Lung (tissue), 12 donors: ENCODE measurements around the gene ECM2. TPM values are rescaled to one million over a fixed set of nuclear protein-coding genes. Genes with fewer than 3 reads are reported as not detected.
A peak's percentile ranks its signal among the peaks of the same experiment; 100 is the strongest.

Source experiments
- ATAC-seq: fragments of 200-7000 bp; cut with Tn5 transposase; one replicate; pipeline ENCODE4 v1.9.1; 2020; ENCODE audit warnings: moderate number of reproducible peaks; ENCODE audit not compliant: insufficient read depth, low FRiP score
- DNase-seq, 3 donors: peaks; one replicate each; pipeline ENCODE4 v3.0.0-alpha.2; 2013 to 2017
- H3K27ac ChIP-seq, 2 donors: one replicate each; pipeline ENCODE4 v1.5.1; 2013; ENCODE audit warnings: mild to moderate bottlenecking in 2 of 2, moderate library complexity in 2 of 2, control low read depth in 1 of 2, inconsistent platforms in 1 of 2, low read depth in 1 of 2, low read length in 1 of 2
- H3K27me3 ChIP-seq, 3 donors: one replicate each; pipeline ENCODE4 v1.5.1; 2013; ENCODE audit warnings: low read length in 2 of 3; ENCODE audit not compliant: control insufficient read depth in 3 of 3, insufficient read depth in 3 of 3
- H3K36me3 ChIP-seq, 4 donors: one replicate each; pipeline ENCODE4 v1.5.1; 2013; ENCODE audit warnings: low read length in 4 of 4, mild to moderate bottlenecking in 1 of 4, moderate library complexity in 1 of 4; ENCODE audit not compliant: control insufficient read depth in 4 of 4, insufficient read depth in 4 of 4
- H3K4me1 ChIP-seq, 5 donors: one replicate each; pipeline ENCODE4 v1.5.1; 2013; ENCODE audit warnings: low read length in 5 of 5, mild to moderate bottlenecking in 2 of 5, moderate library complexity in 1 of 5; ENCODE audit not compliant: control insufficient read depth in 5 of 5, insufficient read depth in 5 of 5
- H3K4me3 ChIP-seq: one replicate; pipeline ENCODE4 v1.5.1; 2013; ENCODE audit warnings: mild to moderate bottlenecking, control low read depth, moderate library complexity
- H3K9ac ChIP-seq, 2 donors: one replicate each; pipeline ENCODE4 v1.5.1; 2013; ENCODE audit warnings: low read length in 2 of 2, control low read depth in 1 of 2; ENCODE audit not compliant: insufficient read depth in 1 of 2
- H3K9me3 ChIP-seq, 4 donors: one replicate each; pipeline ENCODE4 v1.5.1; 2013; ENCODE audit warnings: low read length in 3 of 4, mild to moderate bottlenecking in 1 of 4, moderate library complexity in 1 of 4; ENCODE audit not compliant: control insufficient read depth in 4 of 4, insufficient read depth in 3 of 4
- CTCF ChIP-seq: IDR thresholded peaks from 2 replicates; pipeline ENCODE4 v1.5.1; 2012; ENCODE audit warnings: mild to moderate bottlenecking; ENCODE audit errors: control extremely low read depth, extremely low read depth
- WGBS, 2 donors: extraction: QIAGEN DNeasy Blood & Tissue Kit; methylation state at CpG; one replicate each; pipeline ENCODE4 v1.1.7; 2013; 5-methylcytosine and 5-hydroxymethylcytosine counted together
- polyA plus RNA-seq, 2 donors: library from polyadenylated mRNA; stranded (reverse); fragments of 200-250 nt; gene quantifications; one replicate each; pipeline ENCODE4 v1.2.1, GENCODE V29; 2013
- total RNA-seq, 2 donors: library from RNA; depleted of rRNA in 1 of 2; stranded (reverse); fragments of >200 nt in 1 of 2; gene quantifications; one replicate each; pipeline ENCODE4 v1.2.1, GENCODE V29; 2014 to 2021
- donor health status: control.
- donor health status: control.
- donor health status: Bipolar disorder and iron deficiency.
- donor health status: healthy.
- donor health status: DM: yes; HTN: yes; CAD: no.

The ECM2 gene
- total and polyA plus RNA-seq, 4 donors, result 0.92 to 63.1 (median 2.4) TPM

DNA sequence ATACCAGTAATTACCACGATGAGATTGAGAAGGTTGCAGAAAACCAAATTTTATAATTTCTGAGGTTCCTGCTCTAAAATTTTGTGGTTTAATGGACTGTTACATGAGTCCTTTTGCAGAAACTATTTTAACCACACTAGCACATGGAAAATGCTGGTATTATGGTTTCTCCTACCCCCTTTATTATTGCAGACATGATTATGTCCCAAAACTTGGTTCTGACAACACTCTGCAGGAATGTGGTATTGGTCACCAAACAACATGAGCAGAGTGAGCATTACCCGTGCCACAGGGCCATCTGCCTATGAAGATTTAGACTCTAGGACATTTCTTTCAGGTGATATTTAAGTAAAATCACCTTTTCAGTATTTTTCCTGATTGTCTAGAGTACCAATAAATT lies 2.8 kb upstream of the ECM2 start:
- no peak overlapping the region for H3K27ac ChIP-seq
- no peaks in the 10 kb centered on the region for H3K9me3 ChIP-seq
- no peak for TF ChIP-seq CTCF
- DNase-seq, result no peak
- H3K27me3 ChIP-seq, result no peaks in the 10 kb centered on the region
- H3K4me1 ChIP-seq, result peaks cover 0 to 16% (median 5%) of the 10 kb centered on the region in 5 donors
- ATAC-seq, result no peak
- H3K4me3 ChIP-seq, result no peak overlapping the region
- 46 to 71% methylated on average over 2 of the region's 2 CpGs for WGBS, 2 donors
- no peaks in the 10 kb centered on the region for H3K36me3 ChIP-seq
- H3K9ac ChIP-seq, result no peak overlapping the region

GRCh38 chr9:92534674-92535073 lies 1.1 kb downstream of the ECM2 start:
- no peak for ATAC-seq
- H3K36me3 ChIP-seq, result peaks cover 0 to 4% (median 0%) of the 10 kb centered on the region in 4 donors
- peaks cover 0 to 5% (median 0%) of the 10 kb centered on the region in 4 donors for H3K9me3 ChIP-seq
- peaks cover 0 to 16% (median 5%) of the 10 kb centered on the region in 5 donors for H3K4me1 ChIP-seq
- H3K9ac ChIP-seq, result peak overlapping the region in 1 of 2 donors; percentile 78
- 38 to 44% methylated on average over 1 of the region's 1 CpG for WGBS, 2 donors
- DNase-seq, result peak; percentile 34 to 76 (median 76)
- TF ChIP-seq CTCF, result no peak
- peak overlapping the region; percentile 13 to 70 for H3K27ac ChIP-seq
- H3K4me3 ChIP-seq, result no peak overlapping the region
- no peaks in the 10 kb centered on the region for H3K27me3 ChIP-seq

DNA sequence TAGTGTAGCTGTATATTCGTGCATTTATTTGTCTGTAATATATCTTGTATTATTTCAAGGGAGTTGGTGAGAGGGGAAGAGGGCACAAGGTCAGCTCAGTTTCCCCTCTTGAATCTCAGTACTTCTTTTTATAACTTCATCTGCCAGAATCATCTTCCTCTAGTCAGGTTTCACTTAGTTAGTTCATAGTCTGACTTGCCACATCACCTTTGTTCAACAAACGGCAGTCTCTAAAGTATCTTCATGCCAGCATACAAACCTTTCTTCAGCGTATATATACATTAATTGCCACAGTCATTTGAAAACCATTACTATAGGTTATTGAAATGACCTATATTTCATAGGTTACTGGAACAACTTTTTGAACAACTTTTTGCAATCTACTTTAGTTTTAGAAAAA lies 1.6 kb downstream of the ECM2 start:
- Histone ChIP-seq H3K27me3 (no peaks in the 10 kb centered on the region), H3K36me3 (peaks cover 0 to 4% (median 0%) of the 10 kb centered on the region in 4 donors), H3K27ac (no peak overlapping the region), H3K4me1 (peaks cover 0 to 16% (median 5%) of the 10 kb centered on the region in 5 donors), H3K9ac (peak overlapping the region in 1 of 2 donors; percentile 78), H3K4me3 (no peak overlapping the region), H3K9me3 (peaks cover 0 to 5% (median 0%) of the 10 kb centered on the region in 4 donors)
- no peak for TF ChIP-seq CTCF
- ATAC-seq, result no peak
- WGBS, 2 donors, result 60 to 72% methylated on average over 3 of the region's 3 CpGs
- DNase-seq, result peak in 1 of 3 donors; percentile 15

GRCh38 chr9:92530893-92531292 lies 4.9 kb downstream of the ECM2 start:
- H3K9ac ChIP-seq, result no peak overlapping the region
- H3K36me3 ChIP-seq, result peaks cover 0 to 4% (median 0%) of the 10 kb centered on the region in 4 donors
- no peak overlapping the region for H3K4me3 ChIP-seq
- H3K27ac ChIP-seq, result no peak overlapping the region
- DNase-seq (no peak), ATAC-seq (no peak)
- no peaks in the 10 kb centered on the region for H3K27me3 ChIP-seq
- peaks cover 0 to 5% (median 0%) of the 10 kb centered on the region in 4 donors for H3K9me3 ChIP-seq
- no peak for TF ChIP-seq CTCF
- peaks cover 0 to 10% (median 0%) of the 10 kb centered on the region in 5 donors for H3K4me1 ChIP-seq
